ENCODE measurements around the gene MALRD1.

MALRD1 gene

GRCh38 chr10:19453967-19454366, 405.4 kb downstream of the MALRD1 start:
- Histone ChIP-seq H3K9ac (ENCODE audit: low read length) (no peak overlapping the region), H3K27ac (ENCODE audit: low read depth, low read length) (no peak overlapping the region), H3K4me3 (ENCODE audit: low read depth in 1 of 2, low read length in 2 of 2) (no peak overlapping the region), H3K36me3 (ENCODE audit: insufficient read depth, low read length) (no peaks in the 10 kb centered on the region), H3K9me3 (ENCODE audit: low read length) (no peaks in the 10 kb centered on the region), H3K4me1 (ENCODE audit: insufficient read depth, low read length) (no peaks in the 10 kb centered on the region), H3K27me3 (ENCODE audit: control insufficient read depth in 1 of 2, insufficient read depth in 2 of 2, low read length in 2 of 2) (no peaks in the 10 kb centered on the region)

DNA sequence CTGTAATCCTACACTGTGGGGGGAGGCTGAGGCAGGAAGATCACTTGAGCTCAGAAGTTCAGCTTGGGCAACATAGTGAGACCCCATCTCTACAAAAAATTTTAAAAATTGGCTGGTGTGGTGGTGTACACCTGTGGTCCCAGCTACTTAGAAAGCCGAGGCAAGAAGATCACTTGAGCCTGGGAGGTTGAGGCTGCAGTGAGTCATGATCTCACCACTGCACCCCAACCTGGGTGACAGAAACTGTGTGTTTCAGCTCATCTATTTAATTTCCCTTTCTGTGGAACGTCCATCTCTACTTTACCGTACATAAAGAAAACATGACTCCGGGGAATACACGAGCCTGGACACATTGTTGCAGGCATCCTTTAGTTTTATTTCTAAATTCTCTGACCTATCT, 413.0 kb downstream of the MALRD1 start:
- Histone ChIP-seq H3K9ac (ENCODE audit: low read length) (no peak overlapping the region), H3K27ac (ENCODE audit: low read depth, low read length) (no peak overlapping the region), H3K4me1 (ENCODE audit: insufficient read depth, low read length) (no peaks in the 10 kb centered on the region), H3K4me3 (ENCODE audit: low read depth in 1 of 2, low read length in 2 of 2) (no peak overlapping the region), H3K27me3 (ENCODE audit: control insufficient read depth in 1 of 2, insufficient read depth in 2 of 2, low read length in 2 of 2) (no peaks in the 10 kb centered on the region), H3K9me3 (ENCODE audit: low read length) (no peaks in the 10 kb centered on the region), H3K36me3 (ENCODE audit: insufficient read depth, low read length) (no peaks in the 10 kb centered on the region)

- Histone ChIP-seq H3K4me1 (ENCODE audit: insufficient read depth, low read length) (no peaks in the 10 kb centered on the region), H3K9ac (ENCODE audit: low read length) (no peak overlapping the region), H3K27ac (ENCODE audit: low read depth, low read length) (no peak overlapping the region), H3K27me3 (ENCODE audit: control insufficient read depth in 1 of 2, insufficient read depth in 2 of 2, low read length in 2 of 2) (no peaks in the 10 kb centered on the region), H3K4me3 (ENCODE audit: low read depth in 1 of 2, low read length in 2 of 2) (no peak overlapping the region), H3K36me3 (ENCODE audit: insufficient read depth, low read length) (no peaks in the 10 kb centered on the region), H3K9me3 (ENCODE audit: low read length) (no peaks in the 10 kb centered on the region)
Measured at GRCh38 chr10:19466709-19467108, 418.1 kb downstream of the MALRD1 start.

DNA sequence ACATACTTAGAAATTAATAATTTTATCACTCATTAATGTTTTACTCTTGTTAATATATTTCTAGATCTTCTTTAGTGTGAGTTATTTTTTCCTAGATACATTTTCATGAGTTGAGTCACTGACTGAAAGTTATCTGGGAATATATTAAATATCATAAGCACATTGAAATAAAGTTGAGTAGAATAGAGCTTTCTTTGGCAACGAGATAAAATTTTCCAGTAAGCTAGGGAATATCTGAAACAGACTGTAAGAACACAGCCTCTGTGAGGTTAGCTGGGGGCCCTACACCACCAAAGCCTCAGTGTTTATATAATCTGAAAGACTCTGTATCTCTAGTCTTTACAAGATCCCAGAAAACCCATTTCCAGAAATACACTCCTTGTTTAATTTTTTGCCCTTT, 419.8 kb downstream of the MALRD1 start:
- H3K9ac ChIP-seq (ENCODE audit: low read length) = no peak overlapping the region
- no peak overlapping the region for H3K27ac ChIP-seq (ENCODE audit: low read depth, low read length)
- H3K9me3 ChIP-seq (ENCODE audit: low read length) = no peaks in the 10 kb centered on the region
- H3K4me3 ChIP-seq (ENCODE audit: low read depth in 1 of 2, low read length in 2 of 2) = no peak overlapping the region
- no peaks in the 10 kb centered on the region for H3K4me1 ChIP-seq (ENCODE audit: insufficient read depth, low read length)
- no peaks in the 10 kb centered on the region for H3K36me3 ChIP-seq (ENCODE audit: insufficient read depth, low read length)
- no peaks in the 10 kb centered on the region for H3K27me3 ChIP-seq (ENCODE audit: control insufficient read depth in 1 of 2, insufficient read depth in 2 of 2, low read length in 2 of 2)

- Histone ChIP-seq H3K9me3 (ENCODE audit: low read length) (no peaks in the 10 kb centered on the region), H3K36me3 (ENCODE audit: insufficient read depth, low read length) (no peaks in the 10 kb centered on the region), H3K27me3 (ENCODE audit: control insufficient read depth in 1 of 2, insufficient read depth in 2 of 2, low read length in 2 of 2) (no peaks in the 10 kb centered on the region), H3K4me1 (ENCODE audit: insufficient read depth, low read length) (no peaks in the 10 kb centered on the region), H3K27ac (ENCODE audit: low read depth, low read length) (no peak overlapping the region), H3K9ac (ENCODE audit: low read length) (no peak overlapping the region), H3K4me3 (ENCODE audit: low read depth in 1 of 2, low read length in 2 of 2) (no peak overlapping the region)
Measured at GRCh38 chr10:19469521-19469920, 420.9 kb downstream of the MALRD1 start.

- no peaks in the 10 kb centered on the region for H3K9me3 ChIP-seq (ENCODE audit: low read length)
- H3K36me3 ChIP-seq (ENCODE audit: insufficient read depth, low read length) = no peaks in the 10 kb centered on the region
- H3K4me3 ChIP-seq (ENCODE audit: low read depth in 1 of 2, low read length in 2 of 2) = no peak overlapping the region
- H3K27ac ChIP-seq (ENCODE audit: low read depth, low read length) = no peak overlapping the region
- H3K4me1 ChIP-seq (ENCODE audit: insufficient read depth, low read length) = no peaks in the 10 kb centered on the region
- peaks cover 0 to 5% of the 10 kb centered on the region in 2 donors for H3K27me3 ChIP-seq (ENCODE audit: control insufficient read depth in 1 of 2, insufficient read depth in 2 of 2, low read length in 2 of 2)
- no peak overlapping the region for H3K9ac ChIP-seq (ENCODE audit: low read length)
Measured at GRCh38 chr10:19479854-19480253, 431.3 kb downstream of the MALRD1 start.

- Histone ChIP-seq H3K27me3 (ENCODE audit: control insufficient read depth in 1 of 2, insufficient read depth in 2 of 2, low read length in 2 of 2) (peaks cover 0 to 5% of the 10 kb centered on the region in 2 donors), H3K9ac (ENCODE audit: low read length) (no peak overlapping the region), H3K36me3 (ENCODE audit: insufficient read depth, low read length) (no peaks in the 10 kb centered on the region), H3K4me1 (ENCODE audit: insufficient read depth, low read length) (no peaks in the 10 kb centered on the region), H3K27ac (ENCODE audit: low read depth, low read length) (no peak overlapping the region), H3K4me3 (ENCODE audit: low read depth in 1 of 2, low read length in 2 of 2) (no peak overlapping the region), H3K9me3 (ENCODE audit: low read length) (no peaks in the 10 kb centered on the region)
Measured at GRCh38 chr10:19480353-19480752, 431.8 kb downstream of the MALRD1 start.

- no peak overlapping the region for H3K4me3 ChIP-seq (ENCODE audit: low read depth in 1 of 2, low read length in 2 of 2)
- no peak overlapping the region for H3K27ac ChIP-seq (ENCODE audit: low read depth, low read length)
- no peak overlapping the region for H3K9ac ChIP-seq (ENCODE audit: low read length)
- H3K27me3 ChIP-seq (ENCODE audit: control insufficient read depth in 1 of 2, insufficient read depth in 2 of 2, low read length in 2 of 2) = no peaks in the 10 kb centered on the region
- H3K4me1 ChIP-seq (ENCODE audit: insufficient read depth, low read length) = no peaks in the 10 kb centered on the region
- H3K9me3 ChIP-seq (ENCODE audit: low read length) = no peaks in the 10 kb centered on the region
- no peaks in the 10 kb centered on the region for H3K36me3 ChIP-seq (ENCODE audit: insufficient read depth, low read length)
Measured at GRCh38 chr10:19483421-19483820, 434.8 kb downstream of the MALRD1 start.

GRCh38 chr10:19488592-19489280, 440.1 kb downstream of the MALRD1 start:
- no peaks in the 10 kb centered on the region for H3K36me3 ChIP-seq (ENCODE audit: insufficient read depth, low read length)
- H3K4me3 ChIP-seq (ENCODE audit: low read depth in 1 of 2, low read length in 2 of 2) = peak overlapping the region in 1 of 2 donors; percentile 60
- no peaks in the 10 kb centered on the region for H3K27me3 ChIP-seq (ENCODE audit: control insufficient read depth in 1 of 2, insufficient read depth in 2 of 2, low read length in 2 of 2)
- H3K4me1 ChIP-seq (ENCODE audit: insufficient read depth, low read length) = peaks cover 5% of the 10 kb centered on the region
- no peak overlapping the region for H3K27ac ChIP-seq (ENCODE audit: low read depth, low read length)
- H3K9ac ChIP-seq (ENCODE audit: low read length) = peak overlapping the region; percentile 9
- no peaks in the 10 kb centered on the region for H3K9me3 ChIP-seq (ENCODE audit: low read length)

DNA sequence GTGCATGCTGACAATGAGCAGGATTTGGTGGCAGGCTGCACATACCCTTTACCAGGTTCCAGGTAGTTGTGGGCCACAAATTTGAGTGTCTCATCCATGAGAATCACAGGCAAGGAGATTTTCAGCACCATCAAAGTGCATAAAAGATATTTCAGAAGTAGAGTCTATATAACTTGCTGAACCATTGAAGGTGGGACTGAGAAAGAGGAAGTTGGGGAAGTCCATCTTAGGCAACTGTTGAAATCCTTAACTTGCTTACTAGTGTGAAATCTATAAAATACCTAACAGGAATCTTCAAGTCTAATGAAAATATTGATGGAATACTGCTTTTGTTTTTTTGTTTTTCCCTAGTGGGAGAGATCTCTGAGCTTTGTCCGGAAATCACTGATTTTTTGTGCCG, 442.6 kb downstream of the MALRD1 start:
- no peak overlapping the region for H3K4me3 ChIP-seq (ENCODE audit: low read depth in 1 of 2, low read length in 2 of 2)
- no peaks in the 10 kb centered on the region for H3K9me3 ChIP-seq (ENCODE audit: low read length)
- H3K4me1 ChIP-seq (ENCODE audit: insufficient read depth, low read length) = peaks cover 5% of the 10 kb centered on the region
- no peak overlapping the region for H3K9ac ChIP-seq (ENCODE audit: low read length)
- peaks cover 4% of the 10 kb centered on the region for H3K36me3 ChIP-seq (ENCODE audit: insufficient read depth, low read length)
- no peak overlapping the region for H3K27ac ChIP-seq (ENCODE audit: low read depth, low read length)
- H3K27me3 ChIP-seq (ENCODE audit: control insufficient read depth in 1 of 2, insufficient read depth in 2 of 2, low read length in 2 of 2) = no peaks in the 10 kb centered on the region

DNA sequence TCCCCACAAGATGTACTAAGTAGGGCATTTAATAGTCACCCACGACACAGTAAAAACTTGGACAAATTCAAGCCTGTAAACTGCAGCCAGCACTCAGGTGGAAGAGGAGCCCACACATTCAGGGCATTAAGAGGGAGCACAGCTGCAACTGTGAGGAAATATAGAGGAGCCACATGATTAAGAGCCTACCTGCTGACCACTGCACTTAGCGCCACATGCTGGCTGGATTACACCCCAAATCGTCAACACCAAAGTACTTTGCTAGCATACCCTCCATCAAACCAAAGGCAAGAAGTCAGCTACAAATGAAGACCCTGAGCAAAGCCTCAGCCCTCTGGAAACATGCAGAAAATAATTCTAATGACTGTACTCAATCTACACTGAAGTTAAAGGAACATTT, 445.3 kb downstream of the MALRD1 start:
- Histone ChIP-seq H3K4me3 (ENCODE audit: low read depth in 1 of 2, low read length in 2 of 2) (no peak overlapping the region), H3K9me3 (ENCODE audit: low read length) (no peaks in the 10 kb centered on the region), H3K27ac (ENCODE audit: low read depth, low read length) (no peak overlapping the region), H3K9ac (ENCODE audit: low read length) (no peak overlapping the region), H3K27me3 (ENCODE audit: control insufficient read depth in 1 of 2, insufficient read depth in 2 of 2, low read length in 2 of 2) (no peaks in the 10 kb centered on the region), H3K36me3 (ENCODE audit: insufficient read depth, low read length) (peaks cover 4% of the 10 kb centered on the region), H3K4me1 (ENCODE audit: insufficient read depth, low read length) (peaks cover 5% of the 10 kb centered on the region)

- Histone ChIP-seq H3K36me3 (ENCODE audit: insufficient read depth, low read length) (peaks cover 4% of the 10 kb centered on the region), H3K4me3 (ENCODE audit: low read depth in 1 of 2, low read length in 2 of 2) (no peak overlapping the region), H3K27ac (ENCODE audit: low read depth, low read length) (no peak overlapping the region), H3K4me1 (ENCODE audit: insufficient read depth, low read length) (no peaks in the 10 kb centered on the region), H3K27me3 (ENCODE audit: control insufficient read depth in 1 of 2, insufficient read depth in 2 of 2, low read length in 2 of 2) (no peaks in the 10 kb centered on the region), H3K9me3 (ENCODE audit: low read length) (no peaks in the 10 kb centered on the region), H3K9ac (ENCODE audit: low read length) (no peak overlapping the region)
Measured at GRCh38 chr10:19497026-19497425, 448.4 kb downstream of the MALRD1 start.

All from muscle layer of colon (tissue), 2 donors.